K562 (cell line): ENCODE measurements around the gene PRRX1. TPM values are rescaled to one million over a fixed set of nuclear protein-coding genes. Genes with fewer than 3 reads are reported as not detected.

ENCODE experiments used
- ATAC-seq: fragments of 200-7000 bp; cut with Tn5 transposase; 3 replicates; pipeline ENCODE4 v1.9.1; 2020; ENCODE audit warnings: moderate library complexity
- BruUV-seq: library from RNA; stranded (reverse); fragments of 400-500 nt; replicated peaks from 2 replicates; lab custom pipeline; 2021; lab: Mats Ljungman, UMichigan
- CTCF ChIA-PET: fragments of 300-600 bp; formaldehyde crosslinking; extraction: SDS; loops from one replicate; lab custom pipeline; 2021; ENCODE audit warnings: low intra/inter-chr PET ratio; lab: Yijun Ruan, JAX
- POLR2A ChIA-PET: fragments of 300-600, 350-650 bp; sonication (Branson Sonifier 250); formaldehyde crosslinking; extraction: SDS; loops from one replicate; lab custom pipeline; 2021; ENCODE audit warnings: antibody characterized with exemption, inconsistent platforms; lab: Yijun Ruan, JAX
- DNase-seq, 4 experiments: peaks; one replicate each; pipeline versions ENCODE4 v3.0.0 to v3.0.0-alpha.2; 2011 to 2018; ENCODE audit warnings: low spot score in 3 of 4, mixed read lengths in 3 of 4; ENCODE audit errors: extremely low read depth in 1 of 4
- FAIRE-seq: peaks from 2 replicates; lab custom pipeline; 2011; peaks lifted over from hg19 to GRCh38; lab: Jason Lieb, UNC
- H2AFZ ChIP-seq: 2 replicates; pipeline ENCODE4 v1.6.0; 2011; ENCODE audit warnings: low read depth, low read length, control low read depth, inconsistent platforms
- H3K27ac ChIP-seq: fragments of 200-600 bp; 3 replicates; pipeline ENCODE4 v1.8.0; 2011; ENCODE audit warnings: low read depth, mild to moderate bottlenecking, control low read depth, inconsistent platforms, low read length, moderate library complexity, mixed read lengths; ENCODE audit errors: extremely low read depth
- H3K27me3 ChIP-seq, 2 experiments: fragments of 300-600 bp in 1 of 2; 2 replicates in 1 of 2; 3 replicates in 1 of 2; pipeline versions ENCODE4 v1.6.0 to v1.8.0; 2011; ENCODE audit warnings: inconsistent platforms in 2 of 2, low read length in 2 of 2, mild to moderate bottlenecking in 1 of 2, mixed read lengths in 1 of 2, moderate library complexity in 1 of 2; ENCODE audit not compliant: control insufficient read depth in 2 of 2, insufficient read depth in 2 of 2
- H3K36me3 ChIP-seq: fragments of 300-600 bp; 3 replicates; pipeline ENCODE4 v1.8.0; 2011; ENCODE audit warnings: mild to moderate bottlenecking, low read length, inconsistent platforms; ENCODE audit not compliant: control insufficient read depth, insufficient read depth
- H3K4me1 ChIP-seq, 2 experiments: fragments of 200-600 bp in 1 of 2; replicated peaks in 1 of 2; 2 replicates in 1 of 2; 3 replicates in 1 of 2; pipeline versions ENCODE4 v1.5.1 to v1.8.0; 2011; ENCODE audit warnings: inconsistent platforms in 2 of 2, low read length in 2 of 2, mild to moderate bottlenecking in 1 of 2, mixed read lengths in 1 of 2, moderate library complexity in 1 of 2; ENCODE audit not compliant: control insufficient read depth in 2 of 2, insufficient read depth in 2 of 2
- H3K4me2 ChIP-seq: 2 replicates; pipeline ENCODE4 v1.6.1; 2011; ENCODE audit warnings: low read length, control low read depth, inconsistent platforms, mixed read lengths; ENCODE audit not compliant: insufficient read depth
- H3K4me3 ChIP-seq: fragments of 200-600 bp; sonication (generic), shearing (Covaris generic); 2 replicates; pipeline ENCODE4 v1.5.1; 2016; ENCODE audit warnings: control low read depth, inconsistent platforms
- H3K79me2 ChIP-seq: fragments of 200-600 bp; 3 replicates; pipeline ENCODE4 v1.8.0; 2011; ENCODE audit warnings: low read length, inconsistent platforms; ENCODE audit not compliant: control insufficient read depth, insufficient read depth
- H3K9ac ChIP-seq, 2 experiments: 2 replicates each; pipeline versions ENCODE4 v1.6.0 to v1.6.1; 2011; ENCODE audit warnings: low read depth in 2 of 2, low read length in 2 of 2, control low read depth in 1 of 2, inconsistent platforms in 1 of 2, mild to moderate bottlenecking in 1 of 2, mixed read lengths in 1 of 2; ENCODE audit not compliant: insufficient read depth in 1 of 2
- H3K9me1 ChIP-seq: one replicate; pipeline ENCODE4 v1.6.0; 2011; ENCODE audit warnings: inconsistent platforms, mild to moderate bottlenecking, low read length, moderate library complexity; ENCODE audit not compliant: control insufficient read depth, insufficient read depth
- H3K9me3 ChIP-seq: replicated peaks from 2 replicates; pipeline ENCODE4 v1.5.1; 2011; ENCODE audit warnings: low read depth, low read length, inconsistent platforms; ENCODE audit not compliant: control insufficient read depth, insufficient read depth
- H4K20me1 ChIP-seq: replicated peaks from 2 replicates; pipeline ENCODE4 v1.6.1; 2011; ENCODE audit warnings: low read length, inconsistent platforms, mixed read lengths; ENCODE audit not compliant: control insufficient read depth, insufficient read depth
- CBX1 ChIP-seq: sonication (generic); IDR thresholded peaks from 2 replicates; pipeline ENCODE4 v1.6.1; 2016; ENCODE audit warnings: antibody characterized with exemption, low read depth, mild to moderate bottlenecking
- DACH1 ChIP-seq: fragments of 450-650 bp; IDR thresholded peaks from 2 replicates; pipeline ENCODE4 v1.6.1; 2018; ENCODE audit not compliant: partially characterized antibody
- ESRRA ChIP-seq: fragments of 450-650 bp; IDR thresholded peaks from 2 replicates; pipeline ENCODE4 v1.6.1; 2014; ENCODE audit warnings: low read depth, mild to moderate bottlenecking, moderate library complexity, borderline replicate concordance
- GABPB2 ChIP-seq: fragments of 250-450 bp; sonication (Bioruptor Pico); conservative IDR thresholded peaks from 2 replicates; pipeline ENCODE4 v1.5.1; 2021; ENCODE audit warnings: mild to moderate bottlenecking
- MBD2 ChIP-seq: sonication (generic); IDR thresholded peaks from 2 replicates; pipeline ENCODE4 v1.6.1; 2016; ENCODE audit warnings: low read depth, borderline replicate concordance
- NFRKB ChIP-seq: fragments of 450-650 bp; IDR thresholded peaks from 2 replicates; pipeline ENCODE4 v1.6.1; 2016; ENCODE audit warnings: low read depth
- SRSF9 ChIP-seq: fragments of 200-400 bp; formaldehyde crosslinking; IDR thresholded peaks from 2 replicates; pipeline ENCODE4 v1.6.1; 2017; ENCODE audit warnings: low read depth, low read length, borderline replicate concordance
- ZNF408 ChIP-seq: fragments of 250-450 bp; sonication (Bioruptor Pico); IDR thresholded peaks from 2 replicates; pipeline ENCODE4 v1.4.0; 2020; ENCODE audit warnings: low read depth, mild to moderate bottlenecking, moderate library complexity
- ZNF507 ChIP-seq: conservative IDR thresholded peaks from 2 replicates; pipeline ENCODE4 v1.6.1; 2017; ENCODE audit warnings: missing genetic modification characterization, missing compliant biosample characterization
- ZNF584 ChIP-seq: fragments of 200-800 bp; sonication (Bioruptor generic); IDR thresholded peaks from 2 replicates; pipeline ENCODE4 v1.6.1; 2016; ENCODE audit warnings: low read depth, mild to moderate bottlenecking, missing genetic modification characterization, missing compliant biosample characterization
- in situ Hi-C: fragments of 300-500 bp; cut with MboI; formaldehyde crosslinking; loops from 4 replicates; pipeline ENCODE4 v1.15.0; 2018; ENCODE audit warnings: inconsistent platforms, mixed read lengths
- intact Hi-C: fragments of 100-400 bp; cut with micrococcal nuclease; formaldehyde crosslinking; loops from 2 replicates; pipeline ENCODE4 v1.14.2; 2022
- polyA plus RNA-seq, 8 experiments: library from polyadenylated mRNA; depleted of rRNA in 4 of 8; stranded (reverse) in 5 of 8; unstranded in 3 of 8; fragments of >200 nt; fragmentation: Nextera tagmentation in 2 of 8; fragmentation: Illumina TruSeq in 1 of 8; extraction: Ambion mirVana in 2 of 8; extraction: Trizol in 1 of 8; gene quantifications; 2 replicates each; pipeline versions ENCODE4 v1.2.1 to v1.2.3, GENCODE V29; 2011 to 2014; ENCODE audit warnings: inconsistent platforms in 1 of 8, missing spikeins in 1 of 8
- total RNA-seq, 7 experiments: library from RNA; depleted of rRNA in 6 of 7; stranded (reverse); fragments of >200 nt in 6 of 7; fragmentation: Illumina TruSeq in 2 of 7; extraction: Trizol in 2 of 7; gene quantifications; 2 replicates each; pipeline versions ENCODE4 v1.2.1 to v1.2.3, GENCODE V29; 2011 to 2021; ENCODE audit warnings: low replicate concordance in 1 of 7
- TF ChIP-seq, protein P1 (sequence below): fragments of 450-650 bp; IDR thresholded peaks from 2 replicates; pipeline ENCODE4 v1.6.1; 2016; ENCODE audit warnings: mild to moderate bottlenecking, moderate library complexity
- TF ChIP-seq, protein P2 (sequence below): fragments of 450-650 bp; IDR thresholded peaks from 2 replicates; pipeline ENCODE4 v1.6.1; 2017; ENCODE audit warnings: mild to moderate bottlenecking, moderate library complexity

PRRX1 gene
- total and polyA plus RNA-seq, 9 of the 15 experiments (the other 6 are each of a cell fraction or from before 2014, with no cell fraction given), result not detected

DNA sequence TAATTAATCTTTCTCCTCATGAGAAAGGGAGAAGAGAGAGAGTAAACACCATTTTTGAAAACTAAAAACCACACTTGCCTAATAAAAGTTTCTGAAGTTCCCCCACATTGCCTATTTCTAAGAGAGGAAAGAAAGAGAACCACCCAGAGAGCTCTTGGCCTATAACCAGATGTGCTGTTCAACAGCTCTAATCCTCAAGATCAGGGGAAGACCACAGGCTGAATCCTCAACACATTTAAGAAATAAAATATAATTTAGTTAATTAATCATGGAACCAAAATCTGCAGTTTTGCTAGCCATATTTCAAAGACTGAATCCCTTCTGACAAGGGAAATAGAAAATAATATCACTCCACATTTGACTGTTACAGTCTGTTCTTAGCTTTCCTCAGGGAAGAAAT is 11.9 kb downstream of the PRRX1 start:
- Histone ChIP-seq H3K9ac (no peak overlapping the region), H3K9me1 (no peaks in the 10 kb centered on the region), H3K27ac (no peak overlapping the region), H3K9me3 (no peaks in the 10 kb centered on the region), H3K4me3 (no peak overlapping the region), H4K20me1 (no peaks in the 10 kb centered on the region), H2AFZ (no peak overlapping the region), H3K79me2 (no peaks in the 10 kb centered on the region), H3K27me3 (0 out of 5 replicates have a peak, but pooled peaks cover 0 to 2% of the 10 kb centered on the region in 2 experiments), H3K4me1 (no peaks in the 10 kb centered on the region), H3K4me2 (no peak overlapping the region), H3K36me3 (no peaks in the 10 kb centered on the region)
- ChIA-PET CTCF (no interaction called here), POLR2A (interaction anchor here (0.6 kb wide), 1 partner anchor 1089 kb away, joined by 3 read pairs; no protein-coding TSS in a partner anchor)
- no peak for DNase-seq
- in situ Hi-C loops, result no loop called here
- no peak for ATAC-seq
- no TSS peak for BruUV-seq
- no peak for FAIRE-seq
- intact Hi-C loops, result no loop called here
- TF ChIP-seq NFRKB (no peak), MBD2 (no peak), ZNF507 (no peak), GABPB2 (CRISPR knock-in tag) (no peak), ESRRA (no peak), ZNF408 (CRISPR knock-in tag) (no peak), CBX1 (no peak), SRSF9 (no peak), DACH1 (no peak), ZNF584 (no peak)
- TF ChIP-seq, protein P1, sequence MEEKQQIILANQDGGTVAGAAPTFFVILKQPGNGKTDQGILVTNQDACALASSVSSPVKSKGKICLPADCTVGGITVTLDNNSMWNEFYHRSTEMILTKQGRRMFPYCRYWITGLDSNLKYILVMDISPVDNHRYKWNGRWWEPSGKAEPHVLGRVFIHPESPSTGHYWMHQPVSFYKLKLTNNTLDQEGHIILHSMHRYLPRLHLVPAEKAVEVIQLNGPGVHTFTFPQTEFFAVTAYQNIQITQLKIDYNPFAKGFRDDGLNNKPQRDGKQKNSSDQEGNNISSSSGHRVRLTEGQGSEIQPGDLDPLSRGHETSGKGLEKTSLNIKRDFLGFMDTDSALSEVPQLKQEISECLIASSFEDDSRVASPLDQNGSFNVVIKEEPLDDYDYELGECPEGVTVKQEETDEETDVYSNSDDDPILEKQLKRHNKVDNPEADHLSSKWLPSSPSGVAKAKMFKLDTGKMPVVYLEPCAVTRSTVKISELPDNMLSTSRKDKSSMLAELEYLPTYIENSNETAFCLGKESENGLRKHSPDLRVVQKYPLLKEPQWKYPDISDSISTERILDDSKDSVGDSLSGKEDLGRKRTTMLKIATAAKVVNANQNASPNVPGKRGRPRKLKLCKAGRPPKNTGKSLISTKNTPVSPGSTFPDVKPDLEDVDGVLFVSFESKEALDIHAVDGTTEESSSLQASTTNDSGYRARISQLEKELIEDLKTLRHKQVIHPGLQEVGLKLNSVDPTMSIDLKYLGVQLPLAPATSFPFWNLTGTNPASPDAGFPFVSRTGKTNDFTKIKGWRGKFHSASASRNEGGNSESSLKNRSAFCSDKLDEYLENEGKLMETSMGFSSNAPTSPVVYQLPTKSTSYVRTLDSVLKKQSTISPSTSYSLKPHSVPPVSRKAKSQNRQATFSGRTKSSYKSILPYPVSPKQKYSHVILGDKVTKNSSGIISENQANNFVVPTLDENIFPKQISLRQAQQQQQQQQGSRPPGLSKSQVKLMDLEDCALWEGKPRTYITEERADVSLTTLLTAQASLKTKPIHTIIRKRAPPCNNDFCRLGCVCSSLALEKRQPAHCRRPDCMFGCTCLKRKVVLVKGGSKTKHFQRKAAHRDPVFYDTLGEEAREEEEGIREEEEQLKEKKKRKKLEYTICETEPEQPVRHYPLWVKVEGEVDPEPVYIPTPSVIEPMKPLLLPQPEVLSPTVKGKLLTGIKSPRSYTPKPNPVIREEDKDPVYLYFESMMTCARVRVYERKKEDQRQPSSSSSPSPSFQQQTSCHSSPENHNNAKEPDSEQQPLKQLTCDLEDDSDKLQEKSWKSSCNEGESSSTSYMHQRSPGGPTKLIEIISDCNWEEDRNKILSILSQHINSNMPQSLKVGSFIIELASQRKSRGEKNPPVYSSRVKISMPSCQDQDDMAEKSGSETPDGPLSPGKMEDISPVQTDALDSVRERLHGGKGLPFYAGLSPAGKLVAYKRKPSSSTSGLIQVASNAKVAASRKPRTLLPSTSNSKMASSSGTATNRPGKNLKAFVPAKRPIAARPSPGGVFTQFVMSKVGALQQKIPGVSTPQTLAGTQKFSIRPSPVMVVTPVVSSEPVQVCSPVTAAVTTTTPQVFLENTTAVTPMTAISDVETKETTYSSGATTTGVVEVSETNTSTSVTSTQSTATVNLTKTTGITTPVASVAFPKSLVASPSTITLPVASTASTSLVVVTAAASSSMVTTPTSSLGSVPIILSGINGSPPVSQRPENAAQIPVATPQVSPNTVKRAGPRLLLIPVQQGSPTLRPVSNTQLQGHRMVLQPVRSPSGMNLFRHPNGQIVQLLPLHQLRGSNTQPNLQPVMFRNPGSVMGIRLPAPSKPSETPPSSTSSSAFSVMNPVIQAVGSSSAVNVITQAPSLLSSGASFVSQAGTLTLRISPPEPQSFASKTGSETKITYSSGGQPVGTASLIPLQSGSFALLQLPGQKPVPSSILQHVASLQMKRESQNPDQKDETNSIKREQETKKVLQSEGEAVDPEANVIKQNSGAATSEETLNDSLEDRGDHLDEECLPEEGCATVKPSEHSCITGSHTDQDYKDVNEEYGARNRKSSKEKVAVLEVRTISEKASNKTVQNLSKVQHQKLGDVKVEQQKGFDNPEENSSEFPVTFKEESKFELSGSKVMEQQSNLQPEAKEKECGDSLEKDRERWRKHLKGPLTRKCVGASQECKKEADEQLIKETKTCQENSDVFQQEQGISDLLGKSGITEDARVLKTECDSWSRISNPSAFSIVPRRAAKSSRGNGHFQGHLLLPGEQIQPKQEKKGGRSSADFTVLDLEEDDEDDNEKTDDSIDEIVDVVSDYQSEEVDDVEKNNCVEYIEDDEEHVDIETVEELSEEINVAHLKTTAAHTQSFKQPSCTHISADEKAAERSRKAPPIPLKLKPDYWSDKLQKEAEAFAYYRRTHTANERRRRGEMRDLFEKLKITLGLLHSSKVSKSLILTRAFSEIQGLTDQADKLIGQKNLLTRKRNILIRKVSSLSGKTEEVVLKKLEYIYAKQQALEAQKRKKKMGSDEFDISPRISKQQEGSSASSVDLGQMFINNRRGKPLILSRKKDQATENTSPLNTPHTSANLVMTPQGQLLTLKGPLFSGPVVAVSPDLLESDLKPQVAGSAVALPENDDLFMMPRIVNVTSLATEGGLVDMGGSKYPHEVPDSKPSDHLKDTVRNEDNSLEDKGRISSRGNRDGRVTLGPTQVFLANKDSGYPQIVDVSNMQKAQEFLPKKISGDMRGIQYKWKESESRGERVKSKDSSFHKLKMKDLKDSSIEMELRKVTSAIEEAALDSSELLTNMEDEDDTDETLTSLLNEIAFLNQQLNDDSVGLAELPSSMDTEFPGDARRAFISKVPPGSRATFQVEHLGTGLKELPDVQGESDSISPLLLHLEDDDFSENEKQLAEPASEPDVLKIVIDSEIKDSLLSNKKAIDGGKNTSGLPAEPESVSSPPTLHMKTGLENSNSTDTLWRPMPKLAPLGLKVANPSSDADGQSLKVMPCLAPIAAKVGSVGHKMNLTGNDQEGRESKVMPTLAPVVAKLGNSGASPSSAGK, result no peak
- TF ChIP-seq, protein P2, sequence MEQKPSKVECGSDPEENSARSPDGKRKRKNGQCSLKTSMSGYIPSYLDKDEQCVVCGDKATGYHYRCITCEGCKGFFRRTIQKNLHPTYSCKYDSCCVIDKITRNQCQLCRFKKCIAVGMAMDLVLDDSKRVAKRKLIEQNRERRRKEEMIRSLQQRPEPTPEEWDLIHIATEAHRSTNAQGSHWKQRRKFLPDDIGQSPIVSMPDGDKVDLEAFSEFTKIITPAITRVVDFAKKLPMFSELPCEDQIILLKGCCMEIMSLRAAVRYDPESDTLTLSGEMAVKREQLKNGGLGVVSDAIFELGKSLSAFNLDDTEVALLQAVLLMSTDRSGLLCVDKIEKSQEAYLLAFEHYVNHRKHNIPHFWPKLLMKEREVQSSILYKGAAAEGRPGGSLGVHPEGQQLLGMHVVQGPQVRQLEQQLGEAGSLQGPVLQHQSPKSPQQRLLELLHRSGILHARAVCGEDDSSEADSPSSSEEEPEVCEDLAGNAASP, result no peak
